Gastroesophageal sphincter (tissue), 4 donors: Measurements from ENCODE around the gene MFN2. TPM values are rescaled to one million over a fixed set of nuclear protein-coding genes. Genes with fewer than 3 reads are reported as not detected.

Source experiments
- ATAC-seq: fragments of 150-250 bp; one replicate; pipeline ENCODE4 v1.9.1; 2016; ENCODE audit warnings: mild to moderate bottlenecking, moderate library complexity
- H3K27ac ChIP-seq, 4 donors: fragments of 200-600 bp; sonication (generic) in 3 of 4; 1 replicate in 3 of 4; 2 replicates in 1 of 4; pipeline ENCODE4 v1.5.1; 2016 to 2019
- H3K27me3 ChIP-seq: fragments of 200-600 bp; sonication (generic); one replicate; pipeline ENCODE4 v1.5.1; 2019
- H3K36me3 ChIP-seq, 2 donors: fragments of 200-600 bp; sonication (generic); one replicate each; pipeline ENCODE4 v1.5.1; 2019; ENCODE audit warnings: control low read depth in 1 of 2
- H3K4me1 ChIP-seq, 3 donors: fragments of 200-600 bp; sonication (generic); 1 replicate in 2 of 3; 2 replicates in 1 of 3; pipeline ENCODE4 v1.5.1; 2016 to 2019; ENCODE audit warnings: control low read depth in 2 of 3
- H3K4me3 ChIP-seq, 2 donors: fragments of 200-600 bp; sonication (generic); one replicate each; pipeline ENCODE4 v1.5.1; 2019; ENCODE audit warnings: mild to moderate bottlenecking in 1 of 2, moderate library complexity in 1 of 2
- H3K9me3 ChIP-seq, 3 donors: fragments of 200-600 bp; sonication (generic); one replicate each; pipeline ENCODE4 v1.5.1; 2017 to 2019; ENCODE audit warnings: control low read depth in 2 of 3
- CTCF ChIP-seq, 4 experiments: fragments of 200-600 bp in 2 of 4; fragments of 450-650 bp in 2 of 4; sonication (generic) in 1 of 4; IDR thresholded peaks; one replicate each; pipeline ENCODE4 v1.5.1; 2017 to 2019; ENCODE audit warnings: antibody characterized with exemption in 4 of 4, mild to moderate bottlenecking in 2 of 4, moderate library complexity in 2 of 4
- EP300 ChIP-seq: sonication (generic); formaldehyde crosslinking; IDR thresholded peaks from one replicate; pipeline ENCODE4 v1.6.1; 2017; ENCODE audit warnings: antibody characterized with exemption, mild to moderate bottlenecking
- POLR2A ChIP-seq, 2 donors: fragments of 450-650 bp; IDR thresholded peaks; one replicate each; pipeline ENCODE4 v1.6.1; 2017; ENCODE audit warnings: antibody characterized with exemption in 2 of 2, mild to moderate bottlenecking in 2 of 2, moderate library complexity in 1 of 2
- POLR2AphosphoS5 ChIP-seq: sonication (generic); formaldehyde crosslinking; IDR thresholded peaks from one replicate; pipeline ENCODE4 v1.6.1; 2017; ENCODE audit warnings: antibody characterized with exemption
- WGBS, 2 donors: methylation state at CpG; one replicate each; pipeline ENCODE4 v1.1.5; 2018; ENCODE audit warnings: low coverage in 1 of 2; 5-methylcytosine and 5-hydroxymethylcytosine counted together
- total RNA-seq, 4 donors: library from RNA; depleted of rRNA; stranded (reverse); fragments of >200 nt; gene quantifications; one replicate each; pipeline ENCODE4 v1.1.0, GENCODE V29; 2016

MFN2 gene
- total RNA-seq, 4 donors from 2014 or later, result 117 to 236 (median 186) TPM

- no peaks in the 10 kb centered on the region for H3K9me3 ChIP-seq
- peaks cover 0 to 72% (median 21%) of the 10 kb centered on the region in 3 donors for H3K4me1 ChIP-seq
- H3K27me3 ChIP-seq, result no peaks in the 10 kb centered on the region
- no peak for ATAC-seq
- peaks cover 0 to 51% of the 10 kb centered on the region in 2 donors for H3K36me3 ChIP-seq
- 0% methylated on average over 8 to 11 of the region's 12 CpGs for WGBS, 2 donors
- no peak for TF ChIP-seq CTCF (IDR thresholded peaks at IDR 0.05)
- TF ChIP-seq POLR2AphosphoS5, result no peak
- no peak for TF ChIP-seq POLR2A (IDR thresholded peaks at IDR 0.05)
- no peak for TF ChIP-seq EP300
- H3K27ac ChIP-seq, result peak overlapping the region; percentile 83 to 97 (median 96)
- peak overlapping the region; percentile 65 to 92 for H3K4me3 ChIP-seq
Observed at GRCh38 chr1:11980676-11980972, 380 bp downstream of the MFN2 start.

GRCh38 chr1:11981378-11982009, 1.2 kb downstream of the MFN2 start:
- peak overlapping the region; percentile 83 to 97 (median 96) for H3K27ac ChIP-seq
- no peaks in the 10 kb centered on the region for H3K27me3 ChIP-seq
- ATAC-seq, result no peak
- TF ChIP-seq EP300 (no peak), POLR2A (IDR thresholded peaks at IDR 0.05) (no peak), POLR2AphosphoS5 (no peak)
- WGBS, 2 donors, result 74 to 87% methylated on average over 7 of the region's 13 CpGs
- H3K4me3 ChIP-seq, result peak overlapping the region in 1 of 2 donors; percentile 92
- H3K9me3 ChIP-seq, result no peaks in the 10 kb centered on the region
- H3K4me1 ChIP-seq, result peaks cover 0 to 81% (median 27%) of the 10 kb centered on the region in 3 donors
- H3K36me3 ChIP-seq, result peaks cover 0 to 53% of the 10 kb centered on the region in 2 donors

GRCh38 chr1:11982010-11982392, 1.8 kb downstream of the MFN2 start:
- peaks cover 0 to 53% of the 10 kb centered on the region in 2 donors for H3K36me3 ChIP-seq
- peak overlapping the region in 3 of 4 donors; percentile 95 to 97 (median 96) for H3K27ac ChIP-seq
- no peaks in the 10 kb centered on the region for H3K27me3 ChIP-seq
- H3K4me3 ChIP-seq, result no peak overlapping the region
- 49 to 59% methylated on average over 3 of the region's 3 CpGs for WGBS, 2 donors
- peaks cover 0 to 85% (median 27%) of the 10 kb centered on the region in 3 donors for H3K4me1 ChIP-seq
- H3K9me3 ChIP-seq, result no peaks in the 10 kb centered on the region
- TF ChIP-seq POLR2AphosphoS5 (no peak), CTCF (IDR thresholded peaks at IDR 0.05) (peak in 1 of 4 experiments; percentile 30)
- no peak for ATAC-seq

GRCh38 chr1:11984121-11984520, 3.9 kb downstream of the MFN2 start:
- no peak for ATAC-seq
- WGBS, 2 donors, result 80 to 95% methylated on average over 2 to 4 of the region's 5 CpGs
- Histone ChIP-seq H3K9me3 (no peaks in the 10 kb centered on the region), H3K4me3 (no peak overlapping the region), H3K27ac (peak overlapping the region in 3 of 4 donors; percentile 48 to 94 (median 91)), H3K4me1 (peaks cover 0 to 94% (median 24%) of the 10 kb centered on the region in 3 donors), H3K36me3 (peaks cover 0 to 73% of the 10 kb centered on the region in 2 donors), H3K27me3 (no peaks in the 10 kb centered on the region)
- TF ChIP-seq POLR2AphosphoS5 (no peak), POLR2A (IDR thresholded peaks at IDR 0.05) (no peak), CTCF (IDR thresholded peaks at IDR 0.05) (no peak), EP300 (no peak)

- Histone ChIP-seq H3K27ac (peak overlapping the region in 3 of 4 donors; percentile 48 to 94 (median 91)), H3K9me3 (no peaks in the 10 kb centered on the region), H3K27me3 (no peaks in the 10 kb centered on the region), H3K4me3 (no peak overlapping the region), H3K4me1 (peaks cover 0 to 94% (median 19%) of the 10 kb centered on the region in 3 donors), H3K36me3 (peaks cover 0 to 78% of the 10 kb centered on the region in 2 donors)
- TF ChIP-seq POLR2AphosphoS5 (no peak), POLR2A (IDR thresholded peaks at IDR 0.05) (no peak), CTCF (IDR thresholded peaks at IDR 0.05) (no peak), EP300 (no peak)
- no peak for ATAC-seq
- 73% methylated on average over 6 of the region's 6 CpGs; no CpG with 5 or more reads in 1 of the 2 donors for WGBS, 2 donors
Observed at GRCh38 chr1:11984576-11984975, 4.3 kb downstream of the MFN2 start.
